Activated CD8-positive, alpha-beta T cell treated with anti-CD3 and anti-CD28 coated beads for 36 hours (primary cell): Measurements from ENCODE around the gene MARCHF4. TPM values are rescaled to one million over a fixed set of nuclear protein-coding genes. Genes with fewer than 3 reads are reported as not detected.
"Not testable (repeated sequence)": the region's sequence is repeated elsewhere in the genome, so short reads cannot be mapped to it uniquely, and the experiment has no call there.

Source experiments
- ATAC-seq: fragments of 200-7000 bp; cut with Tn5 transposase; one replicate; pipeline ENCODE4 v1.10.0; 2021; ENCODE audit warnings: mild to moderate bottlenecking, moderate library complexity
- CTCF ChIA-PET: fragments of 350-600 bp; sonication (Branson Sonifier 250); formaldehyde crosslinking; loops from one replicate; lab custom pipeline; 2021; ENCODE audit warnings: antibody characterized with exemption; lab: Charles Lee
- POLR2A ChIA-PET: fragments of 350-600 bp; sonication (Branson Sonifier 250); formaldehyde crosslinking; loops from one replicate; lab custom pipeline; 2021; ENCODE audit warnings: antibody characterized with exemption; lab: Charles Lee
- DNase-seq: peaks from one replicate; pipeline ENCODE4 v3.0.0-alpha.2; 2020
- H3K27ac Mint-ChIP-seq: one replicate; pipeline ENCODE4 v1.8.0; 2021; ENCODE audit warnings: mild to moderate bottlenecking, mixed read lengths
- H3K27me3 Mint-ChIP-seq: one replicate; pipeline ENCODE4 v1.8.0; 2021; ENCODE audit warnings: mixed read lengths
- H3K36me3 Mint-ChIP-seq: one replicate; pipeline ENCODE4 v1.8.0; 2021; ENCODE audit warnings: low read depth, mixed read lengths
- H3K4me1 Mint-ChIP-seq: one replicate; pipeline ENCODE4 v1.8.0; 2021; ENCODE audit warnings: low read depth, mixed read lengths
- H3K4me3 Mint-ChIP-seq: one replicate; pipeline ENCODE4 v1.8.0; 2021; ENCODE audit warnings: mild to moderate bottlenecking, moderate library complexity, mixed read lengths
- H3K9me3 Mint-ChIP-seq: one replicate; pipeline ENCODE4 v1.8.0; 2021; ENCODE audit warnings: mixed read lengths
- intact Hi-C: fragments of 100-400 bp; cut with micrococcal nuclease; formaldehyde crosslinking; loops from one replicate; pipeline ENCODE4 v1.10.0; 2022
- total RNA-seq, 2 experiments: library from RNA; stranded (reverse); gene quantifications; one replicate each; pipeline ENCODE4 v1.2.3, GENCODE V29; 2021
- TF ChIP-seq, protein P1 (sequence below): fragments of 200-600 bp; IDR thresholded peaks from one replicate; pipeline ENCODE4 v1.8.0; 2022; ENCODE audit warnings: antibody characterized with exemption, mild to moderate bottlenecking

The MARCHF4 gene
- total RNA-seq, 2 experiments from 2014 or later: not detected

DNA sequence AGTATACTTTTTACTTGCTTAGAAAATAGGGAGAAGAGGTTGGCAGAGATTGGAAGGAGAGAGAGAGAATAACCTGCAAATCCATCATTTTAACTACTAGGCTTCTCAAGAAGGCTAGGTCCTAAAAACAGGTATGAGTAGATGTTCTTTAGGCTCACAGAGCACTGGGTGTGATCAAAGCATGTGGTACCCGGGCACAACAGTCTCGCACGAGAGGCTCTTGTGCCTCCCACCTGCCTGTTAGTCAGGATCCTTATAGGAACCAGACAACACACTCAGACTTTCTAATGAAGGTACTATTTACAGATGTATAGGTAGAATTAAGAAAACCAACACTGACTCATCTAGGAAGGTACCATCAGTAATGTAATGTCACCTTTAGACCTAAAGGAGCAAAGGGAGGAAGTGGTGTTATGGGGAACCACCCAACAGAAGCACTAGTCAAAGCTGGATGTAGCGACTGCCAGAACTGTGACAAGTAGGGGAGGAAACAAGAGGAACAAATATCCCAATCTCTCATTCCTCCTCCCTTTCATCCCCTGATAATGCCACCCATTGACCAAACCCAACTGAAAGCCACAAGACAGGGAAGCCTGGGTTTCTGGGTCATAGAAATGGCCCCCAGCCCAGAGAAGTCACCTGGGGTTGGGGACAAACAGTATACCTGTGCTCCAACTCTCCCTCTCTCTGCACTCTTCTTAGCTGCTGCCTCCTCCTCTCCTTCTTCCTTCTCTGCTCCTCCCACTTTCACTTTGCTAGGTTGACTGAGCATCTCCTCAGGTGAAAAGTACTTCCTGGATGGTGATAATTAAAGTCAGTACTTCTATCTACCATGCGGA is 16.0 kb upstream of the MARCHF4 start:
- Mint-ChIP-seq H3K27ac (peak overlapping the region; percentile 73), H3K27me3 (no peaks in the 10 kb centered on the region), H3K4me3 (no peak overlapping the region), H3K9me3 (no peaks in the 10 kb centered on the region), H3K36me3 (no peaks in the 10 kb centered on the region), H3K4me1 (peaks cover 17% of the 10 kb centered on the region)
- POLR2A ChIA-PET: interaction anchor here (1.1 kb wide), 1 partner anchor 24 kb away, joined by 3 read pairs; the partner anchor contains the start of gene SMARCAL1
- TF ChIP-seq, protein P1, sequence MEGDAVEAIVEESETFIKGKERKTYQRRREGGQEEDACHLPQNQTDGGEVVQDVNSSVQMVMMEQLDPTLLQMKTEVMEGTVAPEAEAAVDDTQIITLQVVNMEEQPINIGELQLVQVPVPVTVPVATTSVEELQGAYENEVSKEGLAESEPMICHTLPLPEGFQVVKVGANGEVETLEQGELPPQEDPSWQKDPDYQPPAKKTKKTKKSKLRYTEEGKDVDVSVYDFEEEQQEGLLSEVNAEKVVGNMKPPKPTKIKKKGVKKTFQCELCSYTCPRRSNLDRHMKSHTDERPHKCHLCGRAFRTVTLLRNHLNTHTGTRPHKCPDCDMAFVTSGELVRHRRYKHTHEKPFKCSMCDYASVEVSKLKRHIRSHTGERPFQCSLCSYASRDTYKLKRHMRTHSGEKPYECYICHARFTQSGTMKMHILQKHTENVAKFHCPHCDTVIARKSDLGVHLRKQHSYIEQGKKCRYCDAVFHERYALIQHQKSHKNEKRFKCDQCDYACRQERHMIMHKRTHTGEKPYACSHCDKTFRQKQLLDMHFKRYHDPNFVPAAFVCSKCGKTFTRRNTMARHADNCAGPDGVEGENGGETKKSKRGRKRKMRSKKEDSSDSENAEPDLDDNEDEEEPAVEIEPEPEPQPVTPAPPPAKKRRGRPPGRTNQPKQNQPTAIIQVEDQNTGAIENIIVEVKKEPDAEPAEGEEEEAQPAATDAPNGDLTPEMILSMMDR: no peak
- intact Hi-C loops: no loop called here
- peak; percentile 98 for ATAC-seq
- CTCF ChIA-PET: interaction anchor here (1.0 to 3.3 kb wide), 2 partner anchors 16 to 35 kb away, joined by 3 to 11 read pairs; no protein-coding TSS in a partner anchor
- DNase-seq: peak; percentile 55

DNA sequence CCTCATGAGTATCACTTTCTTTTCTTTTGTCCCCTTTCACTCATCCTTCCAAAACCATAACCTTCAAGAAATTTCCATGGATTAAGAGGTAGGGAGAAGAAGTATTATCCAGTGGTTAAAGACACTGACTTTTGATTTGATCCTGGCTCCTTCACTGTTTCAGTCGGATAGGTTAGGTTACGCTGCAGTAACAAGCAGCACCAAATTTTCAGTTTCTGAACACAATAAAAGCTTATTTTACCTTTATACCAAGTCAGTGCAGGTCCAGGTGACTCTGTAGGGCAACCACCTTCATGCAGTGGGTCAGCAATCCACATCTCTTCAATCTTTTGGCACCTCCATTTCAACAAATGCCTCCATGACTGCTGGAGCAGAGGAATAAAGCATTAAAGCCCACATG is 15.0 kb upstream of the MARCHF4 start:
- no peak overlapping the region for H3K4me3 Mint-ChIP-seq

DNA sequence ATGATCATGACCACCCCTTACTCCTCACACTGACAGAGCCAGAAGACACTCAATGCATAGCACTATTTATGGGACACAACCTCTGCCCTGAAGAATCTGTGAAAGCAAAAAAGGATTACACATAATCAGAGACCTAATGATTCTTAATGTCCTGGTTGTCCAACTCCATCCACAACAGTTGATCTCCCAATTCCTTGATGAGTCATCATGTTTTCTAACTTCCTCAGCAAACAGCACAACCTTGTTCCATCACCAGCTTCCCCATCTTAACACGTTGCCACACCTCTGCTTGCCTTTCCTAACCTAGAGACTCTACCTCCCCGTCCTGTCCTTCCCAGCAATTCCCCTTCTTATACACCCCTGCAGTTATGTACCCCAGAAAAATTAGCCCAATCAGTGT is 13.2 kb upstream of the MARCHF4 start:
- intact Hi-C loops: no loop called here
- Mint-ChIP-seq H3K27me3 (no peaks in the 10 kb centered on the region), H3K27ac (no peak overlapping the region), H3K9me3 (no peaks in the 10 kb centered on the region), H3K4me3 (no peak overlapping the region), H3K36me3 (no peaks in the 10 kb centered on the region), H3K4me1 (peaks cover 17% of the 10 kb centered on the region)
- ChIA-PET POLR2A (no interaction called here), CTCF (interaction anchor here (1.0 kb wide), 1 partner anchor 18 kb away, joined by 3 read pairs; no protein-coding TSS in a partner anchor)
- ATAC-seq (no peak), DNase-seq (no peak)
- TF ChIP-seq, protein P1: no peak

More for the DNA sequence above, 15.0 kb upstream of the MARCHF4 start:
- H3K27ac Mint-ChIP-seq: no peak overlapping the region
- H3K27me3 Mint-ChIP-seq: no peaks in the 10 kb centered on the region
- TF ChIP-seq, protein P1: no peak
- H3K9me3 Mint-ChIP-seq: no peaks in the 10 kb centered on the region
- CTCF ChIA-PET: interaction anchor here (3.3 kb wide), 1 partner anchor 17 kb away, joined by 11 read pairs; no protein-coding TSS in a partner anchor
- POLR2A ChIA-PET: no interaction called here
- no peak for ATAC-seq
- intact Hi-C loops: no loop called here
- H3K4me1 Mint-ChIP-seq: peaks cover 17% of the 10 kb centered on the region
- H3K36me3 Mint-ChIP-seq: no peaks in the 10 kb centered on the region
- no peak for DNase-seq

DNA sequence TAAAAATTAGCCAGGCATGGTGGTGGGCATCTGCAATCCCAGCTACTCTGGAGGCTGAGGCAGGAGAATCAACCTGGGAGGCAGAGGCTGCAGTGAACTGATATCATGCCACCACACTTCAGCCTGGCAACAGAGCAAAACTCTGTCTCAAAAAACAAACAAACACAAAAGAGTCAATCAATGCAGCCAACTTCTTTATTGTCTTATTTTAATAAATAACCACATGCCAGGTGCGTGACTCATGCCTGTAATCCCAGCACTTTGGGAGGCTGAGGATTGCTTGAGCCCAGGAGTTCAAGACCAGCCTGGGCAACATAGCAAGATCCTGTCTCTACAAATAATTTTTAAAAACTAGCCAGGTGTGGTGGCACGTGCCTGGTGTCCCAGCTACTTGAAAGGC is 12.1 kb upstream of the MARCHF4 start:
- H3K9me3 Mint-ChIP-seq, intact Hi-C loops, H3K27me3 Mint-ChIP-seq: not testable (repeated sequence)

DNA sequence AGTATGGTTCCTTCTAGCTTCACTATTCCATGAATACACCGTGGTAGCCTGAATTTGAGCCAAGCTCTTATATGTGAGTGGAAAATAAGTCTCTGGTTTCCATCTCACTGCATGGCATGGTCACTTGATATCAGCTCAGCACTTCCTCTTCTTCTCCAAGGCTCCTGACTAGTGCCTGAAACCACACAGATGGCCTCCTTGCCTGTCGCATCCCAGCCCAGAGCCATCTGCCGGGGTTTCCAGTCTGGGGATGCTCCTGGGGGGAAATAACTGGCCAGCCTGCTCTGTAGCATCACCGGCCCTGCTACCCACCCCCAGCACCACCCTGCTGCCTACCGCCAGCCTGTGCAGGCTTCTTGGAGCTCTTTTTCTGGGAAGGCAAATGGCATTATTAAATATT is 7.7 kb upstream of the MARCHF4 start:
- H3K27me3 Mint-ChIP-seq: no peaks in the 10 kb centered on the region
- no peak overlapping the region for H3K27ac Mint-ChIP-seq
- CTCF ChIA-PET: interaction anchor here (0.9 kb wide), 1 partner anchor 24 kb away, joined by 6 read pairs; no protein-coding TSS in a partner anchor
- DNase-seq (no peak), ATAC-seq (no peak)
- POLR2A ChIA-PET: no interaction called here
- no peaks in the 10 kb centered on the region for H3K9me3 Mint-ChIP-seq
- H3K4me1 Mint-ChIP-seq: no peaks in the 10 kb centered on the region
- H3K4me3 Mint-ChIP-seq: no peak overlapping the region
- TF ChIP-seq, protein P1: no peak
- no peaks in the 10 kb centered on the region for H3K36me3 Mint-ChIP-seq
- intact Hi-C loops: no loop called here

More for the DNA sequence above, 12.1 kb upstream of the MARCHF4 start:
- H3K27ac Mint-ChIP-seq, H3K4me3 Mint-ChIP-seq, POLR2A ChIA-PET, ATAC-seq, H3K36me3 Mint-ChIP-seq, CTCF ChIA-PET, DNase-seq: not testable (repeated sequence)
- peaks cover 17% of the 10 kb centered on the region for H3K4me1 Mint-ChIP-seq
